Nephron (organoid): ENCODE data around the gene KLK13.

Experiments used
- H3K27ac Mint-ChIP-seq, 3 experiments: 2 replicates each; pipeline ENCODE4 v1.8.0; 2020; ENCODE audit warnings: mixed read lengths in 3 of 3, mild to moderate bottlenecking in 2 of 3, moderate library complexity in 1 of 3
- H3K27me3 Mint-ChIP-seq: 2 replicates; pipeline ENCODE4 v1.8.0; 2021; ENCODE audit warnings: low read depth, mild to moderate bottlenecking, moderate library complexity, mixed read lengths
- H3K36me3 Mint-ChIP-seq: 2 replicates; pipeline ENCODE4 v1.8.0; 2020; ENCODE audit warnings: low read depth, mixed read lengths
- H3K4me1 Mint-ChIP-seq: 2 replicates; pipeline ENCODE4 v1.8.0; 2020; ENCODE audit warnings: mixed read lengths
- H3K4me3 Mint-ChIP-seq, 3 experiments: 2 replicates each; pipeline ENCODE4 v1.8.0; 2020; ENCODE audit warnings: mild to moderate bottlenecking in 3 of 3, mixed read lengths in 3 of 3, moderate library complexity in 2 of 3
- H3K9me3 Mint-ChIP-seq: 2 replicates; pipeline ENCODE4 v1.8.0; 2020; ENCODE audit warnings: mixed read lengths
- CTCF ChIP-seq, 3 experiments: fragments of 200-600 bp; sonication (generic); IDR thresholded peaks; one replicate each; pipeline ENCODE4 v1.5.0; 2021; ENCODE audit warnings: antibody characterized with exemption in 3 of 3; ENCODE audit not compliant: unreplicated experiment in 3 of 3

The KLK13 gene

GRCh38 chr19:51100601-51101000 is 35.7 kb upstream of the KLK13 start:
- H3K36me3 Mint-ChIP-seq, result peaks cover 18% of the 10 kb centered on the region
- TF ChIP-seq CTCF (IDR thresholded peaks at IDR 0.05; ENCODE audit: unreplicated experiment in 3 of 3), result no peak
- no peak overlapping the region for H3K27ac Mint-ChIP-seq
- H3K4me3 Mint-ChIP-seq, result no peak overlapping the region
- no peaks in the 10 kb centered on the region for H3K4me1 Mint-ChIP-seq
- H3K9me3 Mint-ChIP-seq, result no peaks in the 10 kb centered on the region
- H3K27me3 Mint-ChIP-seq, result peaks cover 3% of the 10 kb centered on the region

DNA sequence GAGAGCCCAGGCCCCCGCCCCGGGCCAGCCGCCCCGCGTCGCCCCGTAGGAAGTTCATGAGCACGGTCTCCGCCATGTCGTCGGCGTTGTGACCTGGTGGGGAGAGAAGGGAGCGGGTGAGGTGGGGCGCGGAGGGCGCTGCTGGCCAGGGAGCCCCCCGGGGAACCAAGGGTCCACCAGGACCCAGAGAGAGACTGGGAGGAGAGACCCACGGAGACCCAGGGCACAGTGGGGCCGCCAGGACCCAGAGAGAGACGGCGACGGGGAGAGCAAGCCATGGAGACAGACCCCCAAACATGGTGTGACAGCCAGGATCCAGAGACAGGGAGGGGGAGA is 34.1 kb upstream of the KLK13 start:
- no peaks in the 10 kb centered on the region for H3K9me3 Mint-ChIP-seq
- no peaks in the 10 kb centered on the region for H3K27me3 Mint-ChIP-seq
- H3K4me1 Mint-ChIP-seq, result no peaks in the 10 kb centered on the region
- H3K36me3 Mint-ChIP-seq, result peaks cover 12% of the 10 kb centered on the region
- no peak overlapping the region for H3K27ac Mint-ChIP-seq
- TF ChIP-seq CTCF (IDR thresholded peaks at IDR 0.05; ENCODE audit: unreplicated experiment in 3 of 3), result no peak
- no peak overlapping the region for H3K4me3 Mint-ChIP-seq

DNA sequence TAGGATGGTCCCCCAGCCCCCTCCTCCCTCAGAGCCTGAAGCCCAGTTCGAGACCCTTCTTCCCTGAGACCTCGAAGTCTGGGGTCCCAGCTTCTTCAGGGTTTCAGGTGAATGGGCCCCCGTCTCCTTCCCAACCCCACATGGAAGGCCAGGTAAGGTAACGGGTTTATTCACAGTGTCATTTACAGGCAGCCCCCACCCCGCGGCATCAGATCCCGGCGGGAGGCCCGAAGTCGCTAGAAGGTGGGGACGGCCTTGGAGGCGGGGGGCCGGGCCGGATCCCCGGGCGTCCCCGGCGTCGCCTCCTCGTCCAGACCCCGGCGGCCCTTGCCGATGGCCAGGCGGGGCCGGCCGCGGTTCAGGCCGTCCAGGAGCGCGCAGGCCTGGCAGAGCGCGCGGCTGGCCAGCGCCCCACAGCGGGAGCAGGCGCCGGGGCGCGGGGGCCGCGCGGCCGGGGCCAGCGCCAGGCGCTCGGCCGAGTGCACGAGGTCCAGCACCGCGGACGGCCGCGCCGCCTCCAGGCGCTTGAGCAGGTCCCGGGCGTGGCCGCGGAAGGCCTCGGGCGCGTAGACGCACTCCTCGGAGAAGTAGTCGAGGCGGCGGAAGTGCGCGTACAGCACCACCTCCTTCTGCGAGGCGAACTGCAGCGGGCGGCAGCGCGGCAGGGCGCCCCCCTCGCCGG is 33.6 kb upstream of the KLK13 start:
- H3K36me3 Mint-ChIP-seq, result peaks cover 10% of the 10 kb centered on the region
- no peaks in the 10 kb centered on the region for H3K9me3 Mint-ChIP-seq
- no peak overlapping the region for H3K4me3 Mint-ChIP-seq
- H3K27ac Mint-ChIP-seq, result no peak overlapping the region
- H3K27me3 Mint-ChIP-seq, result no peaks in the 10 kb centered on the region
- no peak for TF ChIP-seq CTCF (IDR thresholded peaks at IDR 0.05; ENCODE audit: unreplicated experiment in 3 of 3)
- H3K4me1 Mint-ChIP-seq, result no peaks in the 10 kb centered on the region

DNA sequence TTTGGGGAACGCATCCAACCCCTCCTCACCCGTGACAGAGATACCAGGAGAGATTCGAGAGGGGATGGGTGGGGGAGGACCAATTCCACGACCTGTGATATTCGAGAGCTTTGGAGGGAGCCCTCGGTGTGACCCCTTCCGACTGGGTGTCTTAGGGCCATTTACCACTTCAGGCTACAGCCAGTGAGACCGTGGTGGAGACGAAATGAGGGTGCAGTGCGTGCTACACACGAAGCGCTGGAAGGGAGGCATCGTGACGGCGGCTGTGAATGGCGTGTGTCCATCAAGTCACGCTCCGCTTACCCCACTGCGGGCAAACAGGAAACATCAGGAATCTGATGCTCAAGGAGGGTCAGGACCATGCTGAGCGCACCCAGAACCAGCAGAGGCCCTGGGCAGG is 32.9 kb upstream of the KLK13 start:
- no peaks in the 10 kb centered on the region for H3K4me1 Mint-ChIP-seq
- TF ChIP-seq CTCF (IDR thresholded peaks at IDR 0.05; ENCODE audit: unreplicated experiment in 3 of 3), result no peak
- H3K36me3 Mint-ChIP-seq, result peaks cover 7% of the 10 kb centered on the region
- H3K27ac Mint-ChIP-seq, result no peak overlapping the region
- H3K9me3 Mint-ChIP-seq, result no peaks in the 10 kb centered on the region
- H3K4me3 Mint-ChIP-seq, result no peak overlapping the region
- H3K27me3 Mint-ChIP-seq, result no peaks in the 10 kb centered on the region

- Mint-ChIP-seq H3K4me1 (no peaks in the 10 kb centered on the region), H3K9me3 (no peaks in the 10 kb centered on the region), H3K27ac (no peak overlapping the region), H3K36me3 (peaks cover 7% of the 10 kb centered on the region), H3K27me3 (no peaks in the 10 kb centered on the region), H3K4me3 (no peak overlapping the region)
- TF ChIP-seq CTCF (IDR thresholded peaks at IDR 0.05; ENCODE audit: unreplicated experiment in 3 of 3), result peak; percentile 47 to 52 (median 48)
These were observed 32.4 kb upstream of the KLK13 start for GRCh38 chr19:51097166-51097738.
